Upper lobe of left lung (tissue), 4 donors: Measurements from ENCODE around the gene RBMS1.

ENCODE experiments used
- CTCF ChIP-seq, 6 experiments: fragments of 450-650 bp in 4 of 6; fragments of 200-600 bp in 2 of 6; sonication (generic) in 2 of 6; IDR thresholded peaks; one replicate each; pipeline ENCODE4 v1.5.1; 2016 to 2019; ENCODE audit warnings: antibody characterized with exemption in 6 of 6
- EP300 ChIP-seq, 4 donors: sonication (generic); formaldehyde crosslinking; IDR thresholded peaks; one replicate each; pipeline ENCODE4 v1.5.1; 2017; ENCODE audit warnings: antibody characterized with exemption in 4 of 4, control low read depth in 2 of 4
- POLR2A ChIP-seq, 4 donors: fragments of 450-650 bp; IDR thresholded peaks; one replicate each; pipeline ENCODE4 v1.5.1; 2016 to 2017; ENCODE audit warnings: antibody characterized with exemption in 4 of 4, mild to moderate bottlenecking in 2 of 4
- POLR2AphosphoS5 ChIP-seq, 2 donors: sonication (generic); formaldehyde crosslinking; IDR thresholded peaks; one replicate each; pipeline ENCODE4 v1.5.1; 2017; ENCODE audit warnings: antibody characterized with exemption in 2 of 2

- TF ChIP-seq POLR2AphosphoS5 (IDR thresholded peaks at IDR 0.05) = no peak
- no peak for TF ChIP-seq POLR2A (IDR thresholded peaks at IDR 0.05)
- no peak for TF ChIP-seq EP300 (IDR thresholded peaks at IDR 0.05)
- TF ChIP-seq CTCF (IDR thresholded peaks at IDR 0.05) = no peak
These were observed 28.6 kb downstream of the RBMS1 start for GRCh38 chr2:160465002-160465401.
